Natural killer cell treated with Interleukin-12 subunit alpha and Interleukin-12 subunit beta and Interleukin-15 and Interleukin-18, amount 100 ng/mL, for 72 hours (primary cell): ENCODE measurements around the gene EEF1A1. TPM values are rescaled to one million over a fixed set of nuclear protein-coding genes. Genes with fewer than 3 reads are reported as not detected.
"Not testable (repeated sequence)": the region's sequence is repeated elsewhere in the genome, so short reads cannot be mapped to it uniquely, and the experiment has no call there.

ENCODE experiments used
- ATAC-seq, 2 donors: fragments of 150-1000 bp; cut with Tn5 transposase in 1 of 2; sonication (Bioruptor Pico), chemical (Tn5 transposase) in 1 of 2; 2 replicates each; pipeline ENCODE4 v1.10.0; 2021
- DNase-seq: peaks from one replicate; pipeline ENCODE4 v3.0.0; 2022; ENCODE audit warnings: low spot score
- H3K27ac Mint-ChIP-seq, 2 donors: 1 replicate in 1 of 2; 2 replicates in 1 of 2; pipeline ENCODE4 v1.8.0; 2022; ENCODE audit warnings: mixed read lengths in 2 of 2, mild to moderate bottlenecking in 1 of 2, moderate library complexity in 1 of 2
- H3K27me3 Mint-ChIP-seq, 2 donors: 1 replicate in 1 of 2; 2 replicates in 1 of 2; pipeline ENCODE4 v1.8.0; 2022; ENCODE audit warnings: mixed read lengths in 2 of 2
- H3K36me3 Mint-ChIP-seq: one replicate; pipeline ENCODE4 v1.8.0; 2022; ENCODE audit warnings: mixed read lengths
- H3K4me1 Mint-ChIP-seq, 2 donors: 1 replicate in 1 of 2; 2 replicates in 1 of 2; pipeline ENCODE4 v1.8.0; 2022; ENCODE audit warnings: low read depth in 2 of 2, mixed read lengths in 2 of 2, mild to moderate bottlenecking in 1 of 2
- H3K4me3 Mint-ChIP-seq: one replicate; pipeline ENCODE4 v1.8.0; 2022; ENCODE audit warnings: mixed read lengths
- H3K9me3 Mint-ChIP-seq: 2 replicates; pipeline ENCODE4 v1.8.0; 2022; ENCODE audit warnings: mixed read lengths
- total RNA-seq, 2 donors: library from RNA; stranded (reverse); gene quantifications; one replicate each; pipeline ENCODE4 v1.2.3, GENCODE V29; 2022

The EEF1A1 gene
- total RNA-seq, 2 donors from 2014 or later = 4,705 to 6,056 TPM

GRCh38 chr6:73555380-73555949 is 34.6 kb upstream of the EEF1A1 start:
- not testable (repeated sequence) for H3K4me1 Mint-ChIP-seq, H3K36me3 Mint-ChIP-seq, H3K27ac Mint-ChIP-seq, H3K9me3 Mint-ChIP-seq, H3K4me3 Mint-ChIP-seq, ATAC-seq, H3K27me3 Mint-ChIP-seq, DNase-seq

GRCh38 chr6:73551115-73551514 is 30.3 kb upstream of the EEF1A1 start:
- ATAC-seq, H3K27ac Mint-ChIP-seq: not testable (repeated sequence)

GRCh38 chr6:73548458-73549446 is 27.9 kb upstream of the EEF1A1 start:
- DNase-seq (no peak), ATAC-seq (no peak)
- H3K36me3 Mint-ChIP-seq = no peaks in the 10 kb centered on the region
- H3K27me3 Mint-ChIP-seq = no peaks in the 10 kb centered on the region
- no peak overlapping the region for H3K27ac Mint-ChIP-seq
- H3K9me3 Mint-ChIP-seq = no peaks in the 10 kb centered on the region
- H3K4me3 Mint-ChIP-seq = no peak overlapping the region
- no peaks in the 10 kb centered on the region for H3K4me1 Mint-ChIP-seq

More at GRCh38 chr6:73551115-73551514, 30.3 kb upstream of the EEF1A1 start:
- not testable (repeated sequence) for H3K27me3 Mint-ChIP-seq, H3K4me1 Mint-ChIP-seq, H3K36me3 Mint-ChIP-seq, H3K9me3 Mint-ChIP-seq, H3K4me3 Mint-ChIP-seq, DNase-seq

- Mint-ChIP-seq H3K27me3 (no peaks in the 10 kb centered on the region), H3K9me3 (no peaks in the 10 kb centered on the region), H3K4me3 (no peak overlapping the region), H3K4me1 (no peaks in the 10 kb centered on the region), H3K27ac (no peak overlapping the region), H3K36me3 (no peaks in the 10 kb centered on the region)
- ATAC-seq (no peak), DNase-seq (no peak)
These were observed 26.2 kb upstream of the EEF1A1 start for GRCh38 chr6:73547036-73547435.

DNA sequence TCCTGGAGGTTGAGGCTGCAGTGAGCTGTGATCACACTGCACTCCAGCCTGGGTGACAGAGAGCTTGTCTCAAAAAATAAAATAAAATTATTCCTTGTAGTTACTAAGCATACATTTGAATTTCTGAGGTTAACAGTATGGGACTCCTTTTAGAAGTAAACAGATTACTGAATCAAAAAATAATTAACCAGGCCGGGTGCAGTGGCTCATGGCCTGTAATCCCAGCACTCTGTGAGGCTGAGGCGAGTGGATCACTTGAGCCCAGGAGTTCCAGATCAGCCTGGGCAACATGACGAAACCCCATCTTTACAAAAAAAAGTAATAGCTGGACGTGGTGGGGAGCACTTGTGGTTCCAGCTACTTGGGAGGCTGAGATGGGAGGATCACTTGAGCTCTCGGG is 22.1 kb upstream of the EEF1A1 start:
- H3K27me3 Mint-ChIP-seq = no peaks in the 10 kb centered on the region
- H3K36me3 Mint-ChIP-seq = no peaks in the 10 kb centered on the region
- H3K4me3 Mint-ChIP-seq = no peak overlapping the region
- DNase-seq (no peak), ATAC-seq (no peak)
- no peak overlapping the region for H3K27ac Mint-ChIP-seq
- no peaks in the 10 kb centered on the region for H3K9me3 Mint-ChIP-seq
- H3K4me1 Mint-ChIP-seq = no peaks in the 10 kb centered on the region

- H3K9me3 Mint-ChIP-seq, H3K27ac Mint-ChIP-seq, H3K36me3 Mint-ChIP-seq, ATAC-seq, DNase-seq, H3K27me3 Mint-ChIP-seq, H3K4me1 Mint-ChIP-seq, H3K4me3 Mint-ChIP-seq: not testable (repeated sequence)
These were observed 21.6 kb upstream of the EEF1A1 start for GRCh38 chr6:73542481-73542880.

- Mint-ChIP-seq H3K27me3 (peaks cover 0 to 2% of the 10 kb centered on the region in 2 donors), H3K4me1 (no peaks in the 10 kb centered on the region), H3K4me3 (no peak overlapping the region), H3K36me3 (no peaks in the 10 kb centered on the region), H3K9me3 (no peaks in the 10 kb centered on the region), H3K27ac (no peak overlapping the region)
- DNase-seq (no peak), ATAC-seq (no peak)
These were observed 17.4 kb upstream of the EEF1A1 start for GRCh38 chr6:73538116-73538779.

DNA sequence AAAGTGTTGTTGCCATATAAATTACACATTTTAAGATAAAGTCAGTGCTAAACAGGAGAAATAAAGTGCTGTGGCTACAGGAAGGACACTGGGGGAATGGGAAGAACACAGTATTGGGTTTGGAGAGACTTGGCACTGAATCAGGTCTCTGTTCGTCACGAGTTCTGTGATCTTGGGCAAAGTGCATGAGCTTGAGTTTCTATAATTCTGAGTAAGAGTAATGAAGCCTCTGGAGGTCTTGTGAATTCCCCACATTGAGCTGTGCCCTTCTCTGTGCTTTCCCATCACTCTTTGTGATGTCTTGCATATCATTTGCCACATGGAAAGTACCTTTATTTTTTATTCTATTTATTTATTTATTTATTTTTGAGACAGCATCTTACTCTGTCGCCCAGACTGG is 16.8 kb upstream of the EEF1A1 start:
- Mint-ChIP-seq H3K9me3 (no peaks in the 10 kb centered on the region), H3K36me3 (no peaks in the 10 kb centered on the region), H3K4me3 (no peak overlapping the region), H3K27ac (no peak overlapping the region), H3K27me3 (peaks cover 0 to 2% of the 10 kb centered on the region in 2 donors), H3K4me1 (no peaks in the 10 kb centered on the region)
- DNase-seq = no peak
- no peak for ATAC-seq

DNA sequence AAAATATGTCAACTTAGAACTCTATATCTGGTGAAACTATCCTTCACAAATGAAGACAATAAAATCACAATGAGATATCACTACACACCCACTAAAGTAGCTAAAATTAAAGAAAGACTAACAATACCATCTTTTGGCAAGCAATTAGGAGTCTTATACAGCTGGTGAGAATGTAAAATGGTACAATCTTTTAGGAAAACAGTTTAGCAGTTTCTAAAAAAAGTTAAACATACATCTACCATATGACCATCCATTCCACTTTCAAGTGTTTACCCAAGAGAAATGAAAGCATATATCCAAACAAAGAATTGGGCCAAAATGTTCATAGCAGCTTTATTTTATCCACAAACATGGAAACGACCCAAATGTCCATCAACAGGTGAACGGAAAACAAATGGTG is 13.8 kb upstream of the EEF1A1 start:
- H3K4me1 Mint-ChIP-seq = no peaks in the 10 kb centered on the region
- no peak overlapping the region for H3K27ac Mint-ChIP-seq
- no peaks in the 10 kb centered on the region for H3K36me3 Mint-ChIP-seq
- no peak overlapping the region for H3K4me3 Mint-ChIP-seq
- DNase-seq (no peak), ATAC-seq (no peak)
- H3K9me3 Mint-ChIP-seq = no peaks in the 10 kb centered on the region
- H3K27me3 Mint-ChIP-seq = peaks cover 0 to 2% of the 10 kb centered on the region in 2 donors

GRCh38 chr6:73532293-73532692 is 11.5 kb upstream of the EEF1A1 start:
- H3K4me3 Mint-ChIP-seq = no peak overlapping the region
- no peaks in the 10 kb centered on the region for H3K36me3 Mint-ChIP-seq
- ATAC-seq (no peak), DNase-seq (no peak)
- H3K9me3 Mint-ChIP-seq = no peaks in the 10 kb centered on the region
- H3K27ac Mint-ChIP-seq = no peak overlapping the region
- peaks cover 0 to 2% of the 10 kb centered on the region in 2 donors for H3K27me3 Mint-ChIP-seq
- no peaks in the 10 kb centered on the region for H3K4me1 Mint-ChIP-seq

GRCh38 chr6:73528897-73529296 is 8.1 kb upstream of the EEF1A1 start:
- H3K9me3 Mint-ChIP-seq = no peaks in the 10 kb centered on the region
- no peaks in the 10 kb centered on the region for H3K27me3 Mint-ChIP-seq
- no peak for ATAC-seq
- H3K4me1 Mint-ChIP-seq = peaks cover 4% of the 10 kb centered on the region in 2 donors
- DNase-seq = no peak
- H3K27ac Mint-ChIP-seq = no peak overlapping the region
- H3K4me3 Mint-ChIP-seq = no peak overlapping the region
- H3K36me3 Mint-ChIP-seq = no peaks in the 10 kb centered on the region

DNA sequence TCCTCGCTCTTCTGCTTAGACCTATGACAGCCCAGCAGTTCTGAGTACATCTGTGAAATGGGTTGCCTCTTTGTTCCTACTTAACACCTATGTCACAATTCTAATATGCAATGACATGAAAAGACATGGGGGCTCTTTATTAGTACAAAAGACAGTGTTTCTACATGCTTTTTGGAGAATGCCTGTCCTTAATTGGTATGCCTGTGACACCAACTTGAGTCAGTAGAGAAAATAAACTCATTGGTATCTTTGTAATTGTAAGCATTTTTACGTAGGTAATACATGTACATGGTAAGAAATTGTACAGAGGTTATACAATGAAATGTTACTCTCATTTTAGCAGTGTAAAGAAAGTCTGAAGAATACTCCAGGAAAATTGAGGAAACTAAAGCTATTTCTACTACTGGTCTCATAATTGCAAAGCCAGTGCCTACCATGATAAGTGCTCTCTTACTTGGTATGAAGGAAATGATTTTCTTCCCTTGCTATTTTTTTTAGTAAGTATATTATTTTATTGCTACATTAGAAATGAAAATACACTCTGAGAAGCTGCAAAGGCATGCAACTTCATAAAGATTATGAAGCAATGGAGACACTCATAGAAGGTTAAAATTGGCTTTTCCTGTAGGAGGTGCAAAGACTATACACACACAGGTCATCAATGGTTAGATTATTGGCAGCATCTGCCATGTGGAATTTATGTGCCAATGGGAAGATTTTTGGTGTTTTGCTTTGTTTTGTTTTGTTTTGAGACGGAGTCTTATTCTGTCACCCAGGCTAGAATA is 4.9 kb upstream of the EEF1A1 start:
- H3K9me3 Mint-ChIP-seq = no peaks in the 10 kb centered on the region
- H3K27ac Mint-ChIP-seq = no peak overlapping the region
- no peak overlapping the region for H3K4me3 Mint-ChIP-seq
- peaks cover 15 to 17% of the 10 kb centered on the region in 2 donors for H3K4me1 Mint-ChIP-seq
- ATAC-seq (no peak), DNase-seq (no peak)
- H3K36me3 Mint-ChIP-seq = peaks cover 2% of the 10 kb centered on the region
- no peaks in the 10 kb centered on the region for H3K27me3 Mint-ChIP-seq

GRCh38 chr6:73523434-73524123 is 2.7 kb upstream of the EEF1A1 start:
- Mint-ChIP-seq H3K9me3 (no peaks in the 10 kb centered on the region), H3K27me3 (no peaks in the 10 kb centered on the region), H3K27ac (peak overlapping the region; percentile 98 to 99), H3K4me1 (peaks cover 29 to 33% of the 10 kb centered on the region in 2 donors), H3K36me3 (peaks cover 24% of the 10 kb centered on the region), H3K4me3 (peak overlapping the region; percentile 90)
- peak; percentile 86 for DNase-seq
- peak; percentile 21 to 46 for ATAC-seq
